Activated T-cell treated with anti-CD3 and anti-CD28 coated beads, Interleukin-2, amount 50 U/mL, for 1 hour (primary cell): ENCODE measurements around the gene CRISPLD2.

Experiments
- DNase-seq: peaks from one replicate; pipeline ENCODE4 v3.0.0-alpha.2; 2020

CRISPLD2 gene

DNA sequence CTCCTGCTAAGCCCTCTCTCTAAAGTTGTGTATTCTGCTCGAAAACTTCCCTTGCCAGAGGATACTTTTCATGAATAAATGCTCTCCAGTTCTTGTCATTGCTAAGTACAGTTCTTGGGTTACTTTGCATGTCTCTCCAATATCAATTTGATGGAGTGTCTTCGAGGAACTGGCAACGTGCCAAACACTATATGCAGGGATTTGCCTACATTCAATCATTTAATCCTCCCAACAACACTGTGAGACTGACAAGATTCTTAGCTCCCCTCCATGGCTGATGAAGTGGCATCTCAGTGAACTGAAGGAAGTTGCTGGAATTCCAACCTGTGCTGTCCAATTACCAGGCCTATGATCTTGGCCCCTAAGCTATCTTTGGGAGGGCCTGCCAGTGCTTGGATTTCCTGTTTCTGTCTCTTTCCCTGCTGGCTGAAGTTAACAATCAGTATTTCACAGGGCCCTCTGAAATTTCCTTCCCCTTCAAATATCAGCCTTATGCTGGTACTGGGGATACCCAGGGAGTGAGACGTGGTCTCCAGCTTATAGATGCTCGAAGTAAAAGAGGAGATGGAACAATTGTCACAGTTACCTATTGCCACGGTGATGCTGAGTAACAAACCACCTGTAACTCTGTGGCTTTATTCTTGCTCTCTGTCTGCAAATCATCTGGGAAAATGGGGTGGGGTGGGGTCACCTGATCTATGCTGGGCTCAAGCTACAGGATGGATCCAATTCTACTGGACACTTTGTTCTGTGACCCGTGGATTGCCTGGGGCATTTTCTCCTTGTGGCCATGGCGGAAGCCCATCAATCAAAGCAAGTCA, 19.4 kb upstream of the CRISPLD2 start:
- DNase-seq: no peak

- no peak for DNase-seq
These were observed 16.6 kb upstream of the CRISPLD2 start for GRCh38 chr16:84803146-84803545.

GRCh38 chr16:84804326-84804725, 15.5 kb upstream of the CRISPLD2 start:
- DNase-seq: no peak

GRCh38 chr16:84806256-84806889, 13.4 kb upstream of the CRISPLD2 start:
- DNase-seq: no peak

DNA sequence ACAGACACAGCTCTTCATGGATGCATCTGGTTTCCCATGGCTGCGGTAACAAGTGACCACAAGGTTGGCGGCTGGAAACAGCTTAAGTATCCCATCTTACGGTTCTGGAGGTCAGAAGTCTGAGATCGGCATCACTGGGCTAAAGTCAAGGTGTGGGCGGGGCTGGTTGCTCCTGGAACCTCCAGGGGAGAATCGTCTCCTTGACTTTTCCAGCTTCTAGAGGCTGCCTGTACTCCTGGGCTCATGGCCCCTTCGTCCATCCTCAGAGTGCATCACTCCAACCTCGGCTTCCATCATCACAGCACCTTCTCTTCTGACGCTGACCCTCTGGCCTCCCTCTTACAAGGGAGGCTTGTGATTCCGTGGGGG, 12.9 kb upstream of the CRISPLD2 start:
- DNase-seq: no peak

DNA sequence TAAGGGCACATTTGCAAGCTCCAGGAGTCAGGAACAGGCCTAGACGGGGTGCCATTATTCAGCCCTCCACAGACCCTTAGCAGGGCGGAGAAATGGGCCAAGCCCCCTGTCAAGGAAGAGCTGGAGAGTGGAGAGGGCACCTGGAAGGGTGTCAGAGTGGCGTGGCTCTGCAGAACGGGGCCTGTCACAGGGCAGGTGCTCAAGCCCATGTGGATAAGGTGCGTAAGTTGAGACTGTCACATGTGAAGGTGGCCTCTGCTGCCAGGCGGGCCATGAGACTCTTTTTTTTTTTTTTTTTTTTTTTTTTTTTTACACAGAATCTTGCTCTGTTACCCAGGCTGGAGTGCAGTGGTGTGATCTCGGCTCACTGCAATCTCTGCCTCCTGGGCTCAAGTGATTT, 12.0 kb upstream of the CRISPLD2 start:
- no peak for DNase-seq

DNA sequence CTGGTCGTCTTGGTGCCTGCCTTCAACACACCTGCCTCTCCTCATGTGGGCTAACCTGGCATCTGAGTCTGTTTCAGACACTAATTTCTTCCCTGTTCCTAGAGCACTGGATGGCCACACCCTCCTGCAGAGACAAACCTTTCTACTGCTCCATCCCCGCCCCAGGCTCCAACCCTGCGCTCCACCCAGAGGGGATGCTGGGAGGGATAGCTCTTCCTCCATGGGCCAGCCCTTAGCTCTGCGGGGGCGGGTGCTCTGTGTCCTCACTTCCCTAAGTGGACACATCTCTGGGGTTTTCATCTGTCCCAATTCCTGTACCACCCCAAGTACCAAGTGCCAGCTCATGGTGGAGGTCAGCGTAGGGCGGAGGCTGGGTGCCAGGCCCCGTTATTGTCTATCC, 11.0 kb upstream of the CRISPLD2 start:
- DNase-seq: no peak

DNA sequence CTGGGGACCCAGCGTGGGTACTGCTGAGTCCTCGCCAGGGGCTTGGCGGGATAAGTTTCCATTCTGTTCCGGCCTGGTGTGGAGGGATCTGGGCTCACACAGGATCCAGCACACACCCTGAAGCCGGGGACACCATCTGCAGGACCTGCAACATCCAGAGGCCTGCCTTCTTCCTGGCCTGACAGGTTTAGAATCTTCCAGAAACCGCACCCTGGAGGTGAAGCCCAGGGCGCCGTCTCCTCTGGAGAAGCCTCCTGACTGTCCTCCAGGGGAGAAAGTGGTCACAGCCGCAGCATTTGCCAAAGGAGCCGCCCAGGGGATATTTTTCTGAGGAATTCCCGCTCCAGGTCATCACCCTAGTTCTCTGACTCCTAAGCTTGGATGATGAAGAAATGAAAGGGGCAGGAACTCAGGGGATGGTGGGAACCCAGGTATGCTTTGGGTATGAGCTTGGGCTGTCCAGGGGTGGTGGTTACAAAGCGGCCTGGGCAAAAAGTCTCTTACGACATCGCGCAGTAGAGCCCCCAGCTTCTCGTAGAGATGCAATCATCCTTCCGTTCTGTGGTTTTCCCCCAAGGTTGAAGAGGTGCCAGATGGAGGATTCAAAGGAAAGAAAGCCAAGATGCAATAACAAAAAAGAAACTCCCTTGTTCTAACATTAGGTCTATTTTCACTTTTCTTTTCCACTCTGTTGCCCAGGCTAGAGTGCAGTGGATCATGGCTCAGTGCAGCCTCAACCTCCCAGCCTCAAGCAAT, 9.1 kb upstream of the CRISPLD2 start:
- DNase-seq: no peak

- DNase-seq: no peak
These were observed 8.3 kb upstream of the CRISPLD2 start for GRCh38 chr16:84811529-84811928.

GRCh38 chr16:84813141-84813934, 6.4 kb upstream of the CRISPLD2 start:
- DNase-seq: no peak

GRCh38 chr16:84815462-84815861, 4.3 kb upstream of the CRISPLD2 start:
- DNase-seq: no peak

DNA sequence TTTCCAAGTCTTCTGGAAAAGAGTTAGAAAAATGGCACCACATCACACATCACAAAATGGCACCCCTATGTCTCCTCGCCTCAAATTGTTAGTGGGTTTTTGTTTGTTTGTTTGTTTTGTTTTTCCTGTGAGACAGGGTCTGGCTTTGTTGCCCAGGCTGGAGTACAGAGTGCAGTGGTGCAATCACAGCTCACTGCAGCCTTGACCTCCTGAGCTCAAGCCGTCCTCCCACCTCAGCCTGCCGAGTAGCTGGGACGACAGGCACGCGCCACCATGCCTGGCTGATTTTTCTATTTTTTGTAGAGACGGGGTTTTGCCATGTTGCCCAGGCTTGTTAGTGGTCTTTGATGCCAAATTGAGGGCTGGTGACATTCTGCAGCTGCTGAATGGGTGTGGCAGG, 3.8 kb upstream of the CRISPLD2 start:
- DNase-seq: no peak

DNA sequence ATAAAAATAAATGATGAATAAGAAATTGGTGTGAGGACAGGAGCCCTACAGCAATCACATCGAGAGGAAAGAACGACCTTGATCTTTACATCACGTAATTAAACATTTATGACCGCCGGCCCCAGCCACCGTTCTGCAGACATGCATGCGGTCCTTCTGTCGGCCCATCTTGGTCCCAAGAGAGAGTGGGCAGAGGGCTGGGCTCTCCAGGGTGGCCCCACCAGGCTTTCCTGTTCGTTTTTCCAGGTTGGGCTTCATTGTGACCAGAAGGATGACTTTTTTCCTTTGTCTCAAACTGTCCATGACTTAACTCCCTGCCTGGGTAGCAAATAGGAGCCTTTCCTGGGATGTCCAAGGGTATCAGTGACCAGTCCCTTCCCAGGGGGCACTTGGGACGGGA, 3.3 kb upstream of the CRISPLD2 start:
- no peak for DNase-seq

DNA sequence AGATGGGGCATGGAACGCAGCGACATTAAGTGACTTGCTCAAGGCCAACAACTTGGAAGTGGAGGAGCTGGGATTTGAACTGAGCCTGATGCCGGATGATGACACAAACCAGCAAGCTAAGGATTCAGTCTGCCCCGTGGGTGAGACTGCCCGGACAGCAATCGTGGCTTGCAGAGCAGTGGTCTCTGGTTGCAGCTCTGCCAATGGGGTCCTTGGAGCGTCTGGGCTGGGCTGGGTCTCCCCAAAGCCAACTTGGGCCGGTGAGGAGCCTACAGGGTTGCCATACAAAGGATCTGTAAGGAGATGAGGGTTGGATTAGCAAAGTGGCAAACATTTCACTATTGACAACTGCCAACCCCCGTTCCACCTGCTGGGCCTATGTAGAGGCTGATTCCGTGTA, 2.6 kb upstream of the CRISPLD2 start:
- no peak for DNase-seq

DNA sequence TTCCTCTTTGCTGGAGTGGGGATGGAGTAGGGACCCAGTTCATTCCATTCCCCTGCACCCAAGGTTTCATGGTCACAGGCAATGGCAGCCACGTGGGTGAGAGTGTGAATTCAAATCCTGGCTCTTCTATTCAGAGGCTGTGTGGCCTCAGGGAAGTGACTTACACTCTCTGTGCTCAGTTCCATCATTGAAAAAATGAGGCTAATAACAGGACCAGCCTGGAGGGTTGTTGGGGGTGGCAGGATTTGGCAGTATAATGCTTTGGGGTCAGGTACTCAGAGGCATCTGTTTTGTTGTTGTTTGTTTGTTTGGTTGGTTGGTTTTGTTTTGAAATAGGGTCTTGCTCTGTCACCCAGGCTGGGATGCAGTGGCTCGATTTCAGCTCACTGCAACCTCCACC, 2.2 kb upstream of the CRISPLD2 start:
- DNase-seq: no peak

- DNase-seq: no peak
These were observed 1.7 kb upstream of the CRISPLD2 start for GRCh38 chr16:84818133-84818532.

DNA sequence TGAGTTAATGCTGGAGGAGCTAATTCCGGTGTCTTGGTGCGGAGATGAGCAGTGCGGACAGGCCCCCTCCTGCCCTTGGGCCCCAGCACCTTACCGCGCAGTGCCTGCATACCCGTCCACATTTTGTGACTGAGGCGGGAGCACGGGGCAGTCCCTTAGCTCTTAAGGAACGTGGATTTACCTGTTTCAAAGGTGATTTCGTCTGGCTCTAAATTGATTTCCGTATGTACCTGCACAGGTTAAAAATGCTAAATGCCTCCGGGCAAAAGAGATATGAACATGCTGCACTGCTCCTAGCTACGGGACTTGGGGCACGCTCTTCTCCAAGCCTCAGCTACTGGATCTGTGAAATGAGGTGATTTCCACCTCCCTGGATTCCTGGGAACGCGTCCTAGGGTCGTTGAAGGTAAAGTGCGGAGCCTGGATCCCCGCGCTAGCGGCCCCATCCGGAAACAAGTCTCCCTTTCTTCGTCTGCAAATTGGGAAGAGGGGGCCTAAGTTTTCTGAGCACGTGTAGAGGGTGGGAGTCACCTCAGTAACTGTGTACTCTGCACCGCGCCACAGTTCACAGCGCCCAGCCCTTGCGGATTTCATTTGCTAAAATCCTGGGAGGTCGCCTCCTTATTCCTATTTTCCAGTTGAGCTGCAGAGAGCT, 669 bp upstream of the CRISPLD2 start:
- DNase-seq: no peak

DNA sequence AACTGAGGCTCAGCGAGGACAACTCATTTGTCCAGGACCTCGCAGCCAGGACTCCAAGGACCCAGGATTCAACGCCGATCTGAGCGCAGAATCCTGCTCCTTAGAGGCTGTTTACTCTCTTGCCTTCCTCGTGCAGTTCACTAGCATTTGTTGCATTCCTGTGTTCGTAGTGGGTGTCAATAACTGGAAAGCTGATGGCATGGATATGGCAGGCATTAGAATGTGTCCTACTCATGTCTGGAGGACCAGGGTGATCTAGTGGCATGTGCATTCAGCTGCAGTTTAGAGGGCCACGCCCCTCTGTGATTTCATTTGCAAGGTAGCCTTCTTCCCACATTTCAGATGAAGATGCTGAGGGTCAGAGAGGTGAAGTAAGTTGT, 510 bp downstream of the CRISPLD2 start:
- DNase-seq: no peak

DNA sequence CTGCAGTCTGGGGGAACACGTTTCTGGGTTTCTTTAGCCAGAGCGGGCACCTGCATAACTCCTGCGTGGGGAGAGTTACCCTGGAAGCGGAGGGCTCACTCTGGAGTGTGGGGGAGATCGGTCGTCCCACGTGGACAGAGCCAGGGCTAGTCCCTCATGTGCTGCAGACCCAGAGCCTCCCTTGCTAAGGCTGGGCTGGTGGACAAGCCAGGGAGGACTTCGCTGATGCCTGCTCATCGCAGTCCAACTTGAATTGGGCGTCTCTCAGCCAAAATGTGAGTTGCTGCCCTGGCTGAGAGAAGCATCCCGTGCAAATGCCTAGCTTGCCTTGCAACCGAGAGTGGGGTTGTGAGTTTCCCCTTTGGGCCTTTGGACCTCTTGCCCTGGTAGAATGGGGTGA, 986 bp downstream of the CRISPLD2 start:
- DNase-seq: no peak

- no peak for DNase-seq
These were observed 1.4 kb downstream of the CRISPLD2 start for GRCh38 chr16:84821179-84821578.

DNA sequence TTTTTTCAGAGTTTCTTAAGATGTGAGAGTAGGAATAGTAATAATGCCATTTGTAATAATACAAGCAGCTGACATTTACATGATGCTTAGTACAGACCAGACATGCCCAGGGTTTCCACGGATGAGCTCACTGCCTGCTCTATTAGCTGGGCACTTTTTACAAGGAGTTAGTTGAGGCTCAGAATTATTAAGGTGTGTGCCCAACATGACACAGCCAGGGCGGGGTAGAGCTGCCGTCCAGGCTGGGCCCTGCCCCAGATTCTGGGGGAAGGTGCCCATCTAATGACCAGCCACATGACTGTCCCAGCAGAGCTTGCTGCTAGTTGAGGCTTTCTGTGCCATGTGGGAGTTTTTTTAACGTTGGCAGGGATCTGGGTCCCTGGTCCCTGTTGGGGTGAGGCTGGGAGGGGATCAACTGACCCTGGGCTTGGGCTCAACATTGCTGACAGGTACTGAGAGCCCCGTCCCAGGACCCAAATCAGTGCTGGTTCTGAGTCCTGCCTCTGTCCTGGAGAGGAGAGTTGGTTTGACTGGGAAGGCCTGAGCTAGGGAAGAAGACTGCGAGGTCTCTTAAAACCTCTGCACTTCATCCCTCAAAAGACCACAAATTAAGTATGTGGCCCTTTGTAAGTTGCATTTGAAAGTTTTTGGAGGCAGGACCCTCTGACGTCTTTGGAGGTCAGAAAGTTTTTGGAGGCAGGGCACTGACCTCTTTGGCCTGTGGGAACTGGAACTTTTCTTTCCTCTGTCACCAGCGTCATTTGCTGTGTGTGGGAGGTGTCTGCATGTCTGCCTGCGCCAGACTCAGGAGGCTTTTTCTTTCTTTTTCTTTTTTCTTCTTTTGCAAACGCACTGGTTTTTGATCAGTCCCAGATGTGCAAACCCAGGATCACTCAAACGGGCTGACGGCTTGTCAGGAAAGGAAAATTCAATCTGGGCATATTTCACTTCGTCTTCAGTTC, 2.2 kb downstream of the CRISPLD2 start:
- DNase-seq: no peak

GRCh38 chr16:84822990-84823389, 3.2 kb downstream of the CRISPLD2 start:
- no peak for DNase-seq
